Glomerular endothelial cell (primary cell): Measurements from ENCODE around the gene ADAMTS19. TPM values are rescaled to one million over a fixed set of nuclear protein-coding genes. Genes with fewer than 3 reads are reported as not detected.
"Not testable (repeated sequence)": the region's sequence is repeated elsewhere in the genome, so short reads cannot be mapped to it uniquely, and the experiment has no call there.

Experiments used
- DNase-seq: peaks from one replicate; pipeline ENCODE4 v3.0.0-alpha.2; 2011; ENCODE audit warnings: low read depth, low spot score; ENCODE audit errors: extremely low read depth
- total RNA-seq: library from RNA; depleted of rRNA; stranded (reverse); fragments of >200 nt; gene quantifications from 2 replicates; pipeline ENCODE4 v1.2.3, GENCODE V29; 2015

ADAMTS19 gene, protein sequence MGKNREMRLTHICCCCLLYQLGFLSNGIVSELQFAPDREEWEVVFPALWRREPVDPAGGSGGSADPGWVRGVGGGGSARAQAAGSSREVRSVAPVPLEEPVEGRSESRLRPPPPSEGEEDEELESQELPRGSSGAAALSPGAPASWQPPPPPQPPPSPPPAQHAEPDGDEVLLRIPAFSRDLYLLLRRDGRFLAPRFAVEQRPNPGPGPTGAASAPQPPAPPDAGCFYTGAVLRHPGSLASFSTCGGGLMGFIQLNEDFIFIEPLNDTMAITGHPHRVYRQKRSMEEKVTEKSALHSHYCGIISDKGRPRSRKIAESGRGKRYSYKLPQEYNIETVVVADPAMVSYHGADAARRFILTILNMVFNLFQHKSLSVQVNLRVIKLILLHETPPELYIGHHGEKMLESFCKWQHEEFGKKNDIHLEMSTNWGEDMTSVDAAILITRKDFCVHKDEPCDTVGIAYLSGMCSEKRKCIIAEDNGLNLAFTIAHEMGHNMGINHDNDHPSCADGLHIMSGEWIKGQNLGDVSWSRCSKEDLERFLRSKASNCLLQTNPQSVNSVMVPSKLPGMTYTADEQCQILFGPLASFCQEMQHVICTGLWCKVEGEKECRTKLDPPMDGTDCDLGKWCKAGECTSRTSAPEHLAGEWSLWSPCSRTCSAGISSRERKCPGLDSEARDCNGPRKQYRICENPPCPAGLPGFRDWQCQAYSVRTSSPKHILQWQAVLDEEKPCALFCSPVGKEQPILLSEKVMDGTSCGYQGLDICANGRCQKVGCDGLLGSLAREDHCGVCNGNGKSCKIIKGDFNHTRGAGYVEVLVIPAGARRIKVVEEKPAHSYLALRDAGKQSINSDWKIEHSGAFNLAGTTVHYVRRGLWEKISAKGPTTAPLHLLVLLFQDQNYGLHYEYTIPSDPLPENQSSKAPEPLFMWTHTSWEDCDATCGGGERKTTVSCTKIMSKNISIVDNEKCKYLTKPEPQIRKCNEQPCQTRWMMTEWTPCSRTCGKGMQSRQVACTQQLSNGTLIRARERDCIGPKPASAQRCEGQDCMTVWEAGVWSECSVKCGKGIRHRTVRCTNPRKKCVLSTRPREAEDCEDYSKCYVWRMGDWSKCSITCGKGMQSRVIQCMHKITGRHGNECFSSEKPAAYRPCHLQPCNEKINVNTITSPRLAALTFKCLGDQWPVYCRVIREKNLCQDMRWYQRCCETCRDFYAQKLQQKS
- total RNA-seq, result under 0.01 and 0.48 TPM in 2 replicates

DNA sequence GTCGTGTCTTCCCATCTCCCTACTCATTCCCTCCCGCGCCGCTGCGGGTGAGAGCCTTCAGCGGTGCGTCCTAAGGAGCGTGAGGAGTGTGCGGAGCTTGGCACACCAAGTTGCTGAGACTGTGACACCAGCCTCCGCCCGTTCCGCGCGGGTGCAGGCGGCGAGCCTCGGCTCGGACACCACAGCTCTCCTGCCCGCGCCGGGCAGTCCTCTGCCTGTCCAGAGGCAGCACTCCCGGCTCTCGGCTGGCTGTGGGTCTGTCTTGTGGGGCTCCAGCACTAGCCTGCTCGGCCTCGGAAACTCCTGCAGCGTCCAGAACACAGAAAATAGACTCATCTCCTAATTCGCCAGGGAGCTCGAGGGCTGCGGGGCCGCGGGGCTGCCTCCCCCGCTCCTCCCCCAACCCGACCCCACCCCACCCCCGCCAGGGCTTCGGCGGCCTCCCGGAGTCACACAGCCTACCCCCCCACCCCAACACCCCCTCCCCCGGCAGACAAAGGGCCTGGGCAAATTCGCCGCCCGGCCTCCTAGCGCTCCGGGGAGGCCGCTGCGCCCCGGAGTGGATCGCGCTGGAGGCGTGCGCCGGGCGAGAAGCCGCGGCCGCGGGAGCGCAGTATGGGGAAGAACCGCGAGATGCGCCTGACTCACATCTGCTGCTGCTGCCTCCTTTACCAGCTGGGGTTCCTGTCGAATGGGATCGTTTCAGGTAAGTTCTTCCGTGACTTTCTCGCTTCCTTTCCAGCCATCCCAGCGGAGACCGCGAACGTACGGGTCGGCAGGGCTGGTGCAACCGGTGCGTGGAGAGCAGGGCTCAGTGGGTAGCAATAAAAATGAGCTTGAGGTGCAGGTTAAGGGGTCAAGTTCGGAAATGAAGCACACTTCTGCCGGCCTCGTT lies at the start of gene ADAMTS19:
TSS of gene ADAMTS19 (plus strand) at position 522 of the 895 bp plus-strand sequence. CDS start at position 616, 94 bp downstream.
- DNase-seq, result no peak

DNA sequence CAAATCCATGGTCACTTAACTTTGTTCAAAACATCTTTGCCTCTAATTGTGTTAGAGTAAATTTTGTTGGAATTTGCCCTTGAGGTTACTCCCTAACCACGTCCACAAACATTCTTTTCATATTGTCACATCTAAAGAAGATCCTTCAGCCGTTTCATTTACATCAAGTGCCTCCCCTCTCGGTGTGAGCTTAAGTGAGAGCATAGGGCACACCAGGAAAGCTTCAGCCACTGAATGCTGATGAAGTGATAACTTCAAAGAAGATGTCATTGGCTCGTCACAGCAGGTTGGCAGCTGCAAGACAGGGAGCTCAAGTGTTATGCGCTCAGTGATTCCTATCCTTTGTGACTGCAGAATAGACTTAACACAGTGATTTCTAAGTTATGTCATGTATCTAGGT lies 49.6 kb upstream of the ADAMTS19 start:
- no peak for DNase-seq

DNA sequence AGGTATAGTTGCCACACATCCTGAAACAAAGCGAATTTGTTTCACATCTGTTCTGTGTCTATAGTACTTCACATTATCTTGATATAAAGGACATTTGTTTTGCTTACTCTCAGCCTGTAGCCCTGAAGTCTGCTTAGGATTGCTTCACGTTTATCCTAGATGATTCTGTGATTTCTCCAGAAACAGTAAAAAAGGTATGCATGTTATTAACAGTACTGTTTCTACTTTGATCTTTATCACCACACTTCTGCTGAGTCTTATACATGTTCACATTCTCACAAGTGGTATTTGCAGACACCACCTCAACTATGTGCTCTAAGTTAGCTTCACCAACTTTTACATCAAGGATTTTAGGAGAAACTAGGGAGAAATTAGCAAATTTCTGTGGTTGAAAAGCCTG lies 47.4 kb upstream of the ADAMTS19 start:
- no peak for DNase-seq

DNA sequence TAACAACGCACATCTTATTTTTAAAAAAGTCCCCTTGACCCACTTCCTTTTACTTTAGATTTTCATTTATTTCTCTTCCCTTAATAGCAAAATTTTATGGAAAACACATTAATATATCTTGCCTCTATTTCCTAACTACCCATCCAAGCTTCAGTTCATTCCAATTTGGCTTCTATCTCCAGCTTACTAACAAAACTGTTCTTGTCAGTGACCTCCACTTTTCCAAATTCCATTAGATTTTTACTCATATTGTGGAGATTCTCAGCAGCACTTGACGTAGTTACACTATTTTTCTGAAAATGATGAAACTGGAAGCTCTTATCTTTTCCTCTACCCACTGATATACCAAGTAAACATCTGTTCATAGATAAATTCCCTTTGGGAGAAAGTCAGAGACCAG lies 46.5 kb upstream of the ADAMTS19 start:
- DNase-seq, result no peak

DNA sequence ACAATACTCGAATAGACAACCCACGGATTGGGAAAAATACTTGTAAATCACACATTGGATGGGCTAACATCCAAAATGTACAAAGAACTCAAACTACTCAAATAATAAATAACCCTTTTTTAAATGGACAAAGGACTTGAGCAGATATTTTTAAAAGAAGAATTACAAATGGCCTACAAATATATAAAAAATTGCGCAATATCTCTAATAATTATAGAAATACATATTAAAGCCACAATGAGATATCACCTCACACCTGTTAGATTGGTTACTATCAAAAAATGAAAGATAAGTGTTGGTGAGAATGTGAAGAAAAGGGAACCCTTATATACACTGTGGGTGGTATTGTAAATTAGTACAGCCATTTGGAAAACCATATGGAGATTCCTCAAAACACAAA lies 40.8 kb upstream of the ADAMTS19 start:
- DNase-seq, result no peak

DNA sequence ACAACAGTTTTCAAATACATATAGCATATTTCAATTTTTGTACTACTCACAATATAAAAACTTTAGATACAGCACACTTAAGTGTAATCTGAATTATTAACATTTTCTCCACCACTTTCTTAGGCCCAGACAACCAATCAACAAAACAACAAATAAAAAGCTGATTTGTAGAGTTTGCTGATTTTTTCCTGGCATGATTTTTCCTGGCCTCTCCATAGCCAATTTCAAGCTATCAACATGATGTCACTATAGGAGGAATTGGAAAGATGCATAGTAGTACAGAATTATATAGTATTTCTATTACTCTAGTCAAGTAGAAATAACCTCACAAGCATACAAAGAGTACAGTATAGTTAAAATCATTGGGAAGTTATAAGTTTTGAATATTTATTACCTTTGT lies 35.1 kb upstream of the ADAMTS19 start:
- DNase-seq, result no peak

DNA sequence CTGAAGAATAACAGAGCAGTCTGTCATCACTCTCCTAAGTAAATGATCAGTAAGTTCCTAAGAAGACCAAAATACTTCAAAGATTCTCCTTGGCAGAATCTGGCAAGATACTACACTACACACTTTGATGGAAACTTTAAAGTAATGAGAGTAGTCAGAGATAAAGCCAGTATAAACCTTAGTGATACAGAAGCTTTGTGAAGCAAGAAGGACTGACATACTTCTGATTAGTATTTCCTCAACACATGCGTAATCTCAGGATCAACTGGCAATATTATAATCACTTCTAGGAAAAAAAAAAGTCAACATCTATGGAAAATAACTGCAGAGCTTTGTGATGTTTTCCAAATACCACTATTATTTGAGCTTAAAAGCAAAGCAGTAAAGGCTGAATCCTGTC lies 34.0 kb upstream of the ADAMTS19 start:
- DNase-seq, result no peak

DNA sequence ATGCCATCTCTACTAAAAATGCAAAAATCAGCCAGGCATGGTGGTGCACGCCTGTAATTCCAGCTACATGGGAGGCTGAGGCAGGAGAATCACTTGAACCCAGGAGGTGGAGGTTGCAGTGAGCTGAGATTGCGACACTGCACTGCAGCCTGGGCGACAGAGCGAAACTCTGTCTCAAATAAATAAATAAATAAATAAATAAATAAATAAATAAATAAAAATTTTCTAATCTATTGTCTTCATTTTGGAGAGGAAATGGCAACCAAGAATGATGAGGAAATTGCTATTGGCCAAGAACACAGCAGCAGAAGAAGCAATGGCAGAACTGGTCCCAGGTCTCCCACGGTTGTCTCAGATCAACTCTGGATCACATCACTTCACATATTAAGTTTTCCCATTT lies 31.5 kb upstream of the ADAMTS19 start:
- not testable (repeated sequence) for DNase-seq

DNA sequence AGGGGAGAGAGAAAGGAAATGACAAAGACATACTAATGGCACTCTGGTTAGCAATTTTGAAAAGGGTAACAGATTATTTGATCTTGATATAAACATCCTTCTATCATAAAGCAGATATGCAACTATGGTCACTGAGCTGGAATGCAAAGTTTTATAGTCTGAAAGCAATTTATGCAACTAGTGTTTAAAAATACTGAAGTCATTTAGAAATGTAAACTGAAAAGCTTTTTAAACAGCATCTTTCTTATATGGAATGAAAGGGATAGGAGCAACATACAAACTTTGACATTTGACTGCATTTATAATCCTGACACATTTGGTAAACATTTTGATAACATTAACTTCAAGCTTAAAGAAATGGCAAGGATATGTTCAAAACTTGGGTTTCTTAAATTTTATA lies 28.7 kb upstream of the ADAMTS19 start:
- no peak for DNase-seq

DNA sequence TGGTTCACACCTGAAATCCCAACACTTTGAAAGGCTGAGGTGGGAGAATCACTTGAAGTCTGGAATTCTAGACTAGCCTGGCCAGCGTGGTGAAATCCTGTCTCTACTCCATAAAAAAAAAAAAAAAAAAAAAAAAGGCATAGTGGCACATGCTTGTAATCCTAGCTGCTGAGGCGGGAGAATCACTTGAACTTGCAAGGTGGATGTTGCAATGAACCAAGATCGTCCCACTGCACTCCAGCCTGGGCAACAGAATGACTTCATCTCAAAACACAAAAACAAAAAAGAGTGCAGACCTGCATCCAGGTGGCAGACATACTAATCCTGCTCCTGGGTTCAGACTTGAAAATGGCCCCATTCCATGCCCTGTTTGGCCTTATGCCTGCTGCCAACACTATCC lies 21.8 kb upstream of the ADAMTS19 start:
- DNase-seq, result no peak

DNA sequence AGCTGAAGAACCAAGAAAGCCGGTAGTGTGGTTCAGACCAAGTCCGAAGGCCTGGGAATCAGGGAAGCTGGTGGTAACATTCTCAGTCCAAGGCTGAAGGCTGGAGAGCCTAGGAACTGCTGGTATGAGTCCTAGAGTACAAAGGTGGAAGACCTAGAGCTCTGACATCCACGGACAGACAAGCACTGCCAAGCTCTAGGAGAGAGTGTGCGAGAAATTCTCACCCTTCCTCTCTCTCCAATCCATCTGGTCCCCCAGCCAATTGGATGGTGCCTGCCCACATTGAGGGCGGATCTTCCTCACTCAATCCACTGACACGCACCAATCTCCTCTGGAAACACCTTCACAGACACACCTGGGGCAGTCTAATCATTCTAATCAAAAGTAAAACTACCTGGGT lies 19.7 kb upstream of the ADAMTS19 start:
- DNase-seq, result no peak

DNA sequence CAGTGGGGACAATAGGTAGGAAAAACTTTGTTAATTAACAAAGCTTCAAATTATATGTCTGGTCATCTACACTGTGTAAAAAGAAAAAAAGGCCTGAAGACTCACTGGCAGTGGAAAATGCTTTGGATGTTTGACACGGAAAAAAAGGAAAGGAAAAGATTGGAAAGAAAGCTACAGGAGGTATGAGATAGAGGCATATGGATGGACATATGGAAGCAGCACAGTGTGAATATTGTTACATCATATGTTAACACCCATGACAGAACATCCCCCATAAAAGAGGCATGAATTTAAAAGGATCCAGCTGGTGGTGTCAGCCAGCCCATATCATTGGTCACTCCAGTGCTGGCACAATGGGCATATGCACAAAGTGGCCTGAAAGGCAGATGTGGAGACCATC lies 19.0 kb upstream of the ADAMTS19 start:
- DNase-seq, result no peak

DNA sequence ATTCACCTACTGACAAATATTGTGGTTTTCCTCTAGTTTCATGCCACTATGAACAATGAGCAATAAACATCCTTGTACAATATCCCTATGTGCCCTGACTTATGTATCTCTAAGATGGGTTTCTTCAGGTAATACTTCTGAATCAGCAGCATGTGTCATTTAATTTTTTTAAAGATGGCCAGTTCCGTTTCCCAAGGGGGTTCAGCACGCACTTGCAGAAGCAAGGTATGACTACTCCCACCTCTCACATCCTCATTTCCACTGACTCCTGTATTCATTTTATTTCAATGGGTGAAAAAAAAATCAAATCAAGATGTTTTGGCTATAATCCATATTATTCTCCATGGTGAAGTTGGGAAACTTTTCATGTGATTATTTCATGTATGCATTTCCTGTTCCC lies 14.7 kb upstream of the ADAMTS19 start:
- DNase-seq, result no peak

DNA sequence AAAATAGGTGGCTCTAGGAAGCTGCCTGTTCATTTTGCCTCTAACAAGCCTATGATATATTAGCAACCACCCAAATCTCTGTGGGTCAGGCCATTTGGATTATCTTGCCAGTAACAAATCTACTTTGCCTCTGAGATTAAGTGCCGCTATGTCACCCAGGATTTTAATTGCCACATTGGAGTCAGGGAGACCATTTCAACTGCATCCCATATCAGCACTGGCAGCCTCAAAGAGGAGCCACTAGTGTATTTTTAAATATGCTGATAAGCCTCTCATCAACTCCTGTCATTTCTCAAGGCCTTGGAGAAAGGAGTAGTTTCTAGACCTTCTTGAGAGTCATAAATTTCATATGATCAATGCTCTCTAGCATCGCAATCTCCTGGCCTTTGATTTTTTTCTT lies 12.1 kb upstream of the ADAMTS19 start:
- DNase-seq, result no peak

DNA sequence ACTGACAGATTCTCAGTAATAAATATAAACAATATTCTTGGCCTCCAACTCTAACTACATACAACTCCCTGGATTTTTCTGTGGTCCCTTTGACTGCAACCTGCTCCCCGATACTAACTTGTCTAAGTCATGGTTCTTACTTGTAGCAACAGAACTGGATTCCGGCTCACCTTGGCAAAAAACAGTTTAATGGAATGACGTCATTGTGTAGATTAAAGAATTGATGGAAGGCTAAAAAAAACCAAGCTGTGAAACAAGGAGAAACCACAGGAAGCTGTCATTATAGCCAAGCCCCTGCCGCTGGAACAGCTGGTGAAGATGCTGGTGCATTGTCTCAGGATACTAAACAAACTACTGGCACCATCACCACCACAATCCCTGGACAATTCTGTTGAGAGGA lies 11.4 kb upstream of the ADAMTS19 start:
- DNase-seq, result no peak

DNA sequence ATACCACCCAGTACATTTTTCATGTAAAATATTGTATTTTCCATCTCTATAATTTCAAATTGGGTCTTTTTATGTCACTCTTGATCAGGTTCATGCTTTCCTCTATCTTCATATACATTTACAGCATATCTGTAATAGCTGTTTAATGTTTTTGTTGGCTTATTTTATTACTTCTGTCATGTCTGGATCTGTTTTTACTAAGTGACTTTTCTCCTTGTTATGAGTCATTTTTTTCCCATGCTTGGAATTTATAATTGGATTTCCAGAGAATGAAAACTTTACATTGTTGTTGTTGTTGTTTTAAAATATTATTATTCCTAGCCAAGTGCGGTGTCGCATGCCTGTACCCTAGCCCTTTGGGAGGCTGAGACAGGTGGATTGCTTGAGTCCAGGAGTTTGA lies 5.6 kb upstream of the ADAMTS19 start:
- no peak for DNase-seq

DNA sequence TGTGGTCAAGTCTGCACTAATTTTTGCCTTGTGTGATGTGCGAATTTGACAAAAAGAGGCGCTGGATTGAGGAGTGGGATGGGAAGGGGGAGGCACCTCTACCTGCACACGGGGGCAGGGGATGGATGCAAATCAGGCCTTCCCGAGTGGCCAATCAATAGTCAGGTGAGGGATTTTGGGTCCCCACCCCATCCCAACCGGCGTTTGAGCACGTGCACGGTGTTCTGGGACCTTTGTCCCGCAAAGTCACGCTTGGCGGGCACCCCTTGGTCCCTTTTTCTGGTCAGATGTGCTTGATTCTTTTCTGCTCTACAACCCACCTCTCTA lies 685 bp upstream of the ADAMTS19 start:
- DNase-seq, result no peak

DNA sequence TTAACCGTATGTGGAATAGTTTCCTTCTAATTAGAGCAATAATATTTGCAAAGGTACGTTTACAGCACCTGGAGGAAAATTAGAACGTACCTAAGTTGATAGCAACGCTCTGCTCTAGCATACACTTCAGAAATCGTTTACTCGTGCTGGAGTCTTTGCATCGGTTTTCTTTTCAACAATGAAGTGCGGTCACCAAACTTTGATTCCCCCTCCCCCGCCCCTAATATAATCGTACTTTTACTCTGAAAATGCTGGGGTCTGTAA lies 506 bp downstream of the ADAMTS19 start:
- DNase-seq, result no peak

DNA sequence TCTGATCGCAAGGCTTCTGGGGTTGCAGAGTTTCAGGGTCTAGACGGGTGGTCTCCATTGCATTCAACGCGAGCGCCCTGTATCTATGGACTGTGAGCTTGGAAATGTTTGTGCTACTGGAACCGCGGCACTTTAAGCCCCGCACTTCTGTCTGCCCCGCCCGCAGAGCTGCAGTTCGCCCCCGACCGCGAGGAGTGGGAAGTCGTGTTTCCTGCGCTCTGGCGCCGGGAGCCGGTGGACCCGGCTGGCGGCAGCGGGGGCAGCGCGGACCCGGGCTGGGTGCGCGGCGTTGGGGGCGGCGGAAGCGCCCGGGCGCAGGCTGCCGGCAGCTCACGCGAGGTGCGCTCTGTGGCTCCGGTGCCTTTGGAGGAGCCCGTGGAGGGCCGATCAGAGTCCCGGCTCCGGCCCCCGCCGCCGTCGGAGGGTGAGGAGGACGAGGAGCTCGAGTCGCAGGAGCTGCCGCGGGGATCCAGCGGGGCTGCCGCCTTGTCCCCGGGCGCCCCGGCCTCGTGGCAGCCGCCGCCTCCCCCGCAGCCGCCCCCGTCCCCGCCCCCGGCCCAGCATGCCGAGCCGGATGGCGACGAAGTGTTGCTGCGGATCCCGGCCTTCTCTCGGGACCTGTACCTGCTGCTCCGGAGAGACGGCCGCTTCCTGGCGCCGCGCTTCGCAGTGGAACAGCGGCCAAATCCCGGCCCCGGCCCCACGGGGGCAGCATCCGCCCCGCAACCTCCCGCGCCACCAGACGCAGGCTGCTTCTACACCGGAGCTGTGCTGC lies 1.0 kb downstream of the ADAMTS19 start:
- no peak for DNase-seq
